Calu3 (cell line): ENCODE data around the gene TRDN. TPM values are rescaled to one million over a fixed set of nuclear protein-coding genes. Genes with fewer than 3 reads are reported as not detected.

Experiments used
- BruUV-seq: library from RNA; stranded (reverse); fragments of 400-500 nt; replicated peaks from 2 replicates; lab custom pipeline; 2021; lab: Mats Ljungman, UMichigan
- CTCF ChIA-PET: fragments of 300-600 bp; sonication (Branson Sonifier 250); formaldehyde crosslinking; loops from one replicate; lab custom pipeline; 2022; ENCODE audit warnings: antibody characterized with exemption; lab: Charles Lee
- DNase-seq: peaks from one replicate; pipeline ENCODE4 v3.0.0; 2022
- H3K27ac Mint-ChIP-seq: one replicate; pipeline ENCODE4 v1.8.0; 2022; ENCODE audit warnings: mixed read lengths; ENCODE audit not compliant: unreplicated experiment
- H3K27me3 Mint-ChIP-seq: one replicate; pipeline ENCODE4 v1.8.0; 2022; ENCODE audit warnings: mixed read lengths; ENCODE audit not compliant: unreplicated experiment
- H3K36me3 Mint-ChIP-seq: one replicate; pipeline ENCODE4 v1.8.0; 2022; ENCODE audit warnings: mild to moderate bottlenecking, moderate library complexity, mixed read lengths; ENCODE audit not compliant: insufficient read depth, unreplicated experiment
- H3K4me1 Mint-ChIP-seq: one replicate; pipeline ENCODE4 v1.8.0; 2022; ENCODE audit warnings: mild to moderate bottlenecking, low read depth, mixed read lengths; ENCODE audit not compliant: unreplicated experiment
- H3K4me3 Mint-ChIP-seq: one replicate; pipeline ENCODE4 v1.8.0; 2022; ENCODE audit warnings: mild to moderate bottlenecking, low read depth, moderate library complexity, mixed read lengths; ENCODE audit not compliant: unreplicated experiment
- H3K9me3 Mint-ChIP-seq: one replicate; pipeline ENCODE4 v1.8.0; 2022; ENCODE audit warnings: low read depth, mixed read lengths; ENCODE audit not compliant: unreplicated experiment
- intact Hi-C: fragments of 100-400 bp; cut with micrococcal nuclease; formaldehyde crosslinking; loops from one replicate; pipeline ENCODE4 v1.10.0; 2022; ENCODE audit not compliant: unreplicated experiment
- total RNA-seq: library from RNA; stranded (reverse); gene quantifications from 2 replicates; pipeline ENCODE4 v1.2.3, GENCODE V29; 2022
- TF ChIP-seq, protein P1 (sequence below): fragments of 200-600 bp; IDR thresholded peaks from one replicate; pipeline ENCODE4 v1.8.0; 2022; ENCODE audit warnings: antibody characterized with exemption; ENCODE audit not compliant: unreplicated experiment

Gene TRDN
- total RNA-seq, 1 experiment from 2014 or later, result not detected

DNA sequence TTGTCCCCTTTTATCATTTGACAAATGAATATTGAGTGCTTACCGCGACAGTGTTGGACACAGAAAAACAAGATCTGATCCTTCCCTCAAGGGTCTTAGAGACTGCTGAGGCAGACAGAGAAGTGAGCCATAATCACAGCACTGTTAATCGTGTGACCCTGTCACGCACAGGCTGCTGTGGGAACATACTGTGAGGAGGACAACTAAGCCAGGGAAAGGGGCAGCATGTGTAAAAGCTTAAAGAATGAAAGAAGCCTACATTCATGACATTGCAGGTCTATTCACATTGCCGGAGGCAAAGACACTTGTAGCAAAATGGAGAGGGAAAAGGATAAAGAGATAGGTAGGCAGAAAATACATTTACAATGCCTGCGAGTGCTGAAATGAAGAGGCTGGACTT lies 32.7 kb downstream of the TRDN start:
- no peaks in the 10 kb centered on the region for H3K36me3 Mint-ChIP-seq
- TF ChIP-seq, protein P1, sequence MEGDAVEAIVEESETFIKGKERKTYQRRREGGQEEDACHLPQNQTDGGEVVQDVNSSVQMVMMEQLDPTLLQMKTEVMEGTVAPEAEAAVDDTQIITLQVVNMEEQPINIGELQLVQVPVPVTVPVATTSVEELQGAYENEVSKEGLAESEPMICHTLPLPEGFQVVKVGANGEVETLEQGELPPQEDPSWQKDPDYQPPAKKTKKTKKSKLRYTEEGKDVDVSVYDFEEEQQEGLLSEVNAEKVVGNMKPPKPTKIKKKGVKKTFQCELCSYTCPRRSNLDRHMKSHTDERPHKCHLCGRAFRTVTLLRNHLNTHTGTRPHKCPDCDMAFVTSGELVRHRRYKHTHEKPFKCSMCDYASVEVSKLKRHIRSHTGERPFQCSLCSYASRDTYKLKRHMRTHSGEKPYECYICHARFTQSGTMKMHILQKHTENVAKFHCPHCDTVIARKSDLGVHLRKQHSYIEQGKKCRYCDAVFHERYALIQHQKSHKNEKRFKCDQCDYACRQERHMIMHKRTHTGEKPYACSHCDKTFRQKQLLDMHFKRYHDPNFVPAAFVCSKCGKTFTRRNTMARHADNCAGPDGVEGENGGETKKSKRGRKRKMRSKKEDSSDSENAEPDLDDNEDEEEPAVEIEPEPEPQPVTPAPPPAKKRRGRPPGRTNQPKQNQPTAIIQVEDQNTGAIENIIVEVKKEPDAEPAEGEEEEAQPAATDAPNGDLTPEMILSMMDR, result no peak
- no peaks in the 10 kb centered on the region for H3K4me1 Mint-ChIP-seq
- BruUV-seq, result no TSS peak
- intact Hi-C loops, result no loop called here
- H3K27me3 Mint-ChIP-seq, result no peaks in the 10 kb centered on the region
- no peak overlapping the region for H3K27ac Mint-ChIP-seq
- CTCF ChIA-PET, result no interaction called here
- H3K4me3 Mint-ChIP-seq, result no peak overlapping the region
- DNase-seq, result no peak
- no peaks in the 10 kb centered on the region for H3K9me3 Mint-ChIP-seq

DNA sequence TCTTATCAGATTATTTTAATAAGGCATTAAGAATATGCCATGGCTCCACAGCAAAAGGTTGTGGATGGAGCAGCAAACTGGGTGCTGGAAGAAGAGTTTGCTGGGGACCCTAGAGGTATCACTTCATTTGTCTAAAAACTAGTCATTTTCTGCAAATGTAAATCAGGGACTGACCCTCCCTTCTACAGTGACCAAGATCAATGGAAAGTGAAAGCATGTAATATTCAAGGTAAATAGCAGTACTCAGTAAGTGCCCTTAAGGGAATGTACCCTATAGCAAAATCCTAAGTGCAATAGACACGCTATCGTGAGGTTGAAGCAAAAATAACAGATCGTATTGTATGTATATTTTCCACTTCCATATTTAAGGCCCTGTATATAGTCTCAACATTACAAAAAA lies 38.7 kb downstream of the TRDN start:
- no peak for DNase-seq
- H3K27me3 Mint-ChIP-seq, result no peaks in the 10 kb centered on the region
- TF ChIP-seq, protein P1, result no peak
- intact Hi-C loops, result no loop called here
- H3K4me3 Mint-ChIP-seq, result no peak overlapping the region
- no peak overlapping the region for H3K27ac Mint-ChIP-seq
- BruUV-seq, result no TSS peak
- H3K9me3 Mint-ChIP-seq, result no peaks in the 10 kb centered on the region
- no peaks in the 10 kb centered on the region for H3K36me3 Mint-ChIP-seq
- CTCF ChIA-PET, result no interaction called here
- no peaks in the 10 kb centered on the region for H3K4me1 Mint-ChIP-seq

DNA sequence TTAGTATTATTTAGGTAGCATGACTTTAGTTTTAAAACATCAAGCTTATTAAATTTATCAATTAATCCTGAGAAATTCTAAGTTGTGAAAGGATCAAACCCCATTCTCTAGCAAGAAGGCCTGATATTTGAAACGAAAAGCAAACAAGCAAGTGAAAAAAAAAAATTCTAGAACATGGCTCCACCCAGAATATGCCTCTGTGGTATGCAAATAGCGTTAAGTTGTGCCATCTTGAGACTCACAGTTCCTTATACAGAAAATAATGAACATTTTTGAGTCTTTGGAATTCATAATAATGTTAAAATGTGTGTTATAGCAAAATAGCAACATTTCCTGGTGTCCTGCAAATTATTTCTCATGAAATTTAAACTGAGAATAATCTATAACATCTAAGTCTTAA lies 42.0 kb downstream of the TRDN start:
- Mint-ChIP-seq H3K4me1 (no peaks in the 10 kb centered on the region), H3K27me3 (no peaks in the 10 kb centered on the region), H3K4me3 (no peak overlapping the region), H3K36me3 (no peaks in the 10 kb centered on the region), H3K9me3 (no peaks in the 10 kb centered on the region), H3K27ac (no peak overlapping the region)
- TF ChIP-seq, protein P1, result no peak
- no TSS peak for BruUV-seq
- DNase-seq, result no peak
- intact Hi-C loops, result no loop called here
- CTCF ChIA-PET, result no interaction called here

DNA sequence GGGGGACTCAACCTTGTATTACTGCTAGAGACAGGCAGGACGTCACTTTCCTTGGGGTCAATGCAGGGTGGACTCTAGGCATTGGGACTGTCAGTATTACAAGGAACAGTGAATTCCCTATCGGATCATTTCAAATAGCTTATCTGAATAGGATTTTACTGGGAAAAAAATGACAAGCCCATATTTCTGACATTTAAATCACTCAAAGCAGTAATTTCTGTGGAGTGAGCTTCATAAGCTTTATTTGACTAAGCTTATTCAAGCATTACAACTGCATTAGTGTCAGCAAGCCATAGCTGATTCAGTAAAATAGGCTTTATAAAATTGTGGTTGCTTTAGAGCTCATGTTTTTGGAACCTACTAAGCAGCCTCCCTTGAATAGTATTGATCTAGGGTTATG lies 44.3 kb downstream of the TRDN start:
- no peak for DNase-seq
- H3K27me3 Mint-ChIP-seq, result no peaks in the 10 kb centered on the region
- BruUV-seq, result no TSS peak
- no peaks in the 10 kb centered on the region for H3K36me3 Mint-ChIP-seq
- intact Hi-C loops, result no loop called here
- no peaks in the 10 kb centered on the region for H3K4me1 Mint-ChIP-seq
- H3K27ac Mint-ChIP-seq, result no peak overlapping the region
- no peak overlapping the region for H3K4me3 Mint-ChIP-seq
- TF ChIP-seq, protein P1, result no peak
- CTCF ChIA-PET, result no interaction called here
- no peaks in the 10 kb centered on the region for H3K9me3 Mint-ChIP-seq
